Sigmoid colon (tissue), 4 donors: ENCODE data around the gene SCUBE1.

ENCODE experiments used
- EP300 ChIP-seq, 4 donors: sonication (generic); formaldehyde crosslinking; IDR thresholded peaks; one replicate each; pipeline ENCODE4 v1.6.1; 2017; ENCODE audit warnings: antibody characterized with exemption in 4 of 4
- POLR2A ChIP-seq, 2 donors: fragments of 450-650 bp; IDR thresholded peaks; one replicate each; pipeline ENCODE4 v1.6.1; 2016; ENCODE audit warnings: antibody characterized with exemption in 2 of 2, mild to moderate bottlenecking in 2 of 2, moderate library complexity in 2 of 2
- POLR2AphosphoS5 ChIP-seq, 4 donors: sonication (generic); formaldehyde crosslinking; IDR thresholded peaks; one replicate each; pipeline ENCODE4 v1.6.1; 2017; ENCODE audit warnings: antibody characterized with exemption in 4 of 4
- TF ChIP-seq, protein P1 (sequence below), 4 experiments: fragments of 450-650 bp in 3 of 4; fragments of 200-600 bp in 1 of 4; IDR thresholded peaks; one replicate each; pipeline ENCODE4 v1.5.1; 2016 to 2019; ENCODE audit warnings: antibody characterized with exemption in 4 of 4, mild to moderate bottlenecking in 3 of 4, moderate library complexity in 2 of 4

GRCh38 chr22:43174941-43175531 lies 168.1 kb downstream of the SCUBE1 start:
- TF ChIP-seq, protein P1, sequence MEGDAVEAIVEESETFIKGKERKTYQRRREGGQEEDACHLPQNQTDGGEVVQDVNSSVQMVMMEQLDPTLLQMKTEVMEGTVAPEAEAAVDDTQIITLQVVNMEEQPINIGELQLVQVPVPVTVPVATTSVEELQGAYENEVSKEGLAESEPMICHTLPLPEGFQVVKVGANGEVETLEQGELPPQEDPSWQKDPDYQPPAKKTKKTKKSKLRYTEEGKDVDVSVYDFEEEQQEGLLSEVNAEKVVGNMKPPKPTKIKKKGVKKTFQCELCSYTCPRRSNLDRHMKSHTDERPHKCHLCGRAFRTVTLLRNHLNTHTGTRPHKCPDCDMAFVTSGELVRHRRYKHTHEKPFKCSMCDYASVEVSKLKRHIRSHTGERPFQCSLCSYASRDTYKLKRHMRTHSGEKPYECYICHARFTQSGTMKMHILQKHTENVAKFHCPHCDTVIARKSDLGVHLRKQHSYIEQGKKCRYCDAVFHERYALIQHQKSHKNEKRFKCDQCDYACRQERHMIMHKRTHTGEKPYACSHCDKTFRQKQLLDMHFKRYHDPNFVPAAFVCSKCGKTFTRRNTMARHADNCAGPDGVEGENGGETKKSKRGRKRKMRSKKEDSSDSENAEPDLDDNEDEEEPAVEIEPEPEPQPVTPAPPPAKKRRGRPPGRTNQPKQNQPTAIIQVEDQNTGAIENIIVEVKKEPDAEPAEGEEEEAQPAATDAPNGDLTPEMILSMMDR (IDR thresholded peaks at IDR 0.05), result no peak
- TF ChIP-seq POLR2A (IDR thresholded peaks at IDR 0.05), result no peak
- no peak for TF ChIP-seq POLR2AphosphoS5 (IDR thresholded peaks at IDR 0.05)
- no peak for TF ChIP-seq EP300 (IDR thresholded peaks at IDR 0.05)
